Neural progenitor cell (in vitro differentiated cells): ENCODE results near the gene NAPEPLD.

Source experiments
- EZH2 ChIP-seq: fragments of 200-600 bp; sonication (generic); IDR thresholded peaks from 2 replicates; pipeline ENCODE4 v1.6.1; 2017; ENCODE audit warnings: antibody characterized with exemption, mild to moderate bottlenecking, moderate library complexity
- EZH2phosphoT487 ChIP-seq: fragments of 200-600 bp; sonication (generic); IDR thresholded peaks from 2 replicates; pipeline ENCODE4 v1.6.1; 2017; ENCODE audit warnings: antibody characterized with exemption
- TF ChIP-seq, protein P1 (sequence below): fragments of 200-600 bp; sonication (generic); IDR thresholded peaks from 2 replicates; pipeline ENCODE4 v1.5.1; 2017; ENCODE audit warnings: antibody characterized with exemption, mild to moderate bottlenecking

GRCh38 chr7:103117465-103117864 lies 31.4 kb downstream of the NAPEPLD start:
- TF ChIP-seq, protein P1, sequence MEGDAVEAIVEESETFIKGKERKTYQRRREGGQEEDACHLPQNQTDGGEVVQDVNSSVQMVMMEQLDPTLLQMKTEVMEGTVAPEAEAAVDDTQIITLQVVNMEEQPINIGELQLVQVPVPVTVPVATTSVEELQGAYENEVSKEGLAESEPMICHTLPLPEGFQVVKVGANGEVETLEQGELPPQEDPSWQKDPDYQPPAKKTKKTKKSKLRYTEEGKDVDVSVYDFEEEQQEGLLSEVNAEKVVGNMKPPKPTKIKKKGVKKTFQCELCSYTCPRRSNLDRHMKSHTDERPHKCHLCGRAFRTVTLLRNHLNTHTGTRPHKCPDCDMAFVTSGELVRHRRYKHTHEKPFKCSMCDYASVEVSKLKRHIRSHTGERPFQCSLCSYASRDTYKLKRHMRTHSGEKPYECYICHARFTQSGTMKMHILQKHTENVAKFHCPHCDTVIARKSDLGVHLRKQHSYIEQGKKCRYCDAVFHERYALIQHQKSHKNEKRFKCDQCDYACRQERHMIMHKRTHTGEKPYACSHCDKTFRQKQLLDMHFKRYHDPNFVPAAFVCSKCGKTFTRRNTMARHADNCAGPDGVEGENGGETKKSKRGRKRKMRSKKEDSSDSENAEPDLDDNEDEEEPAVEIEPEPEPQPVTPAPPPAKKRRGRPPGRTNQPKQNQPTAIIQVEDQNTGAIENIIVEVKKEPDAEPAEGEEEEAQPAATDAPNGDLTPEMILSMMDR = no peak
- TF ChIP-seq EZH2 = no peak
- TF ChIP-seq EZH2phosphoT487 = no peak
